HG02938 (cell line): Measurements from ENCODE around the gene CMTM4.
A peak's percentile ranks its signal among the peaks of the same experiment; 100 is the strongest.
"Not testable (repeated sequence)": the region's sequence is repeated elsewhere in the genome, so short reads cannot be mapped to it uniquely, and the experiment has no call there.

Experiments used
- ATAC-seq: cut with Tn5 transposase; IDR thresholded peaks from one replicate; pipeline ENCODE4 v1.9.1; 2021; ENCODE audit warnings: mild to moderate bottlenecking, moderate library complexity; ENCODE audit not compliant: unreplicated experiment

CMTM4 gene

DNA sequence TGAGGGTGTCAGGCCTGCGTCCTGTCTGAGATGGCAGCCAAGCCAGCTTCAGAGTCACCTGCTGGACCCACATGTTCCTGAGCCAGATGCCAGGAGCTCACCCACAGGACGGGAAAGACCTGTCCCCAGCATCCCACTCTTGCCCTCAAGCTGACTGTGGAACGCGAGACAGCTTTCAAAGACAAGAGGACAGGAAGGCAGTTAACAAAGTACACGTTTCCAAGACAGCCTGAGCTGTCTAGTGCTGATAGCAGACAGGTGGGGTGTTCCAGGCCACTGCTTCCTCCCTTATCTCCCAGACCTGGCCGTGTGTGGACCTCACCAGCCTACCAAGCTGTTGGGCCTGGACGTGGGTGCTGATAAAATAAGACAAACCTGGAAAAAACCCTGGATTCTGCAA, 78.8 kb downstream of the CMTM4 start:
- no peak for ATAC-seq

DNA sequence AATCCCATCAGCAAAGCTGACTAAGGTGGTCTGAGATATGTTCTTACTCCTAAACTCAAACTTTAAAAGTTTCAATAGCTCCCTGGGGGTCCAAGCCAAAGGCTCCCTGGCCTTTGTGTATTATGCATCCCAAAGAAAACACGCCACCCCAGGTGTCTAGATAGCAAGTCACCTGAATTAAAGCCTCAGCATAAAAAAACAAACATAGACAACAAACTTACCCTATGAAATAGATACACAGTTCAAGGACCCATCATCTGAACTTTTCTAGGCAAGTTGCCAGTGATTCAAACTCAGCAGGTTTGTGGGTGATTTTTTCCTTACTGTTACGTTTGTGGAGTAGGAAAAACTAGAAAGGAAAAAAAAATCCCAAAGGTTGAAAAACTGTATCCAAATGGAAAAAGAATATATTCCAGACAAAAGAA, 79.5 kb downstream of the CMTM4 start:
- no peak for ATAC-seq

DNA sequence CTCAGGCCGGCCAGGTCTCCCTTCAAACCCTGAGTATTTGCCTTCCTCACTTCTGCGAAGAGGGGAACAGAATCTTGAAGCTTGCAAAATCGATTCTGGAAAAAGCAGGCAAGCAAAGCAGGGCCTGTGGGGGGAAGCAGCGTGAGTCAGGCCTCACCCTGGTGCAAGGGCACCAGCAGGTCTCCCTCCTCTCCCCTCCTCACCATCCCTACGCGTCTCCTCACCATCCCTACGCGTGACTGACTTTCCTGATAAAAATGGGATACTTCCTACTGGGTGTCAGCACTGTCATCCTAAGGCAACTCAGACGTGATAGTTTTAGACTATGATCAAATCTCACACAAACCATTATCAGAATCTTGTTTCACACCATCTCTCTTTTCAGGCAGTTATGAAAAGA, 80.0 kb downstream of the CMTM4 start:
- no peak for ATAC-seq

DNA sequence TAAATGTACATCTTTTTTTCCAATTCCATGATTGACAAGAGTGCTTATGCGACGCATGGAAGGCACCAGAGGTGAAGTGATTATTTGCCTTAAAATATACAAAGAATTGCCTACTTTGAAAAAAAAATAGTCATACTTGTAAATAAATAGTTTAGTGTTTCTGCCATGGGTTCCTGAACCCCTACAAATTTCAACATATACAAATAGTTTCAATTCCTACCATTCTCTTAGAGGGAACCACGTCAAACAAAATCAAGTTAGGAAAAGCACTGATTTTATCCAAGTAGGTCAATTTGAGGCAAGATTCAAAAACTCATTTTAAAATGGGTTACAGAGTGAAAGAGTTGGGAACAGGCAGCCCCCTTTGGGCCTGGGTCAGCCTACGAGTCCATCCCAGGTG, 80.4 kb downstream of the CMTM4 start:
- ATAC-seq = no peak

DNA sequence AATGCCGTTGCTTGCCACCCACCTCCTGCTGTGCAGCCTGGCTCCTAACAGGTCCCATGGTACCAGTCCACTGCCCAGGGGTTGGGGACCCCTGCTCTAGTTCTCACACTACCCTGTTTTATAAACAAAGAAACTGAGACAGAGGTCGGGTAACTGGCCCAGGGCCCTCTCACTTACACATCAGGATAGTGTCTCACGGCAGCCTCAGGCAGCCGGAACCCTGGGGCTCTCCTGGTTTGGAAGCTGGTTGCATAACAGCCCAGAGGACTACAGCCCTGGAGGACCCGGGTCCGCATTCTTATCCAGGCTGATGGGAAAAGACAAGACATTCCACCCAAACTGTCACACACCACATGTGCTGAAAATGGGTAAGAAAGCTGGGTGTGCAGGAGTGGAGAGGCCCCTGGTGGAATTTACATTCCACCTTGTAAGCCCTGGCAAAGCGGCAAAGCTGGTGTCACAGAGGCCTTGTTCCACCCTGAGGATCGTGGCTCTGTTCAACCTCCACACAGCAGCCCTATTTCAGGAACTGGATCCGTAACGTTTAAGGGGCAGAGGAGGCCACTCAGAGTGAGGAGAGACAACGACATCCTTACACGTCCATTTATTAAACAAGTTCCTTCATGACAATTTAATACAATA, 82.3 kb downstream of the CMTM4 start:
- ATAC-seq = no peak

DNA sequence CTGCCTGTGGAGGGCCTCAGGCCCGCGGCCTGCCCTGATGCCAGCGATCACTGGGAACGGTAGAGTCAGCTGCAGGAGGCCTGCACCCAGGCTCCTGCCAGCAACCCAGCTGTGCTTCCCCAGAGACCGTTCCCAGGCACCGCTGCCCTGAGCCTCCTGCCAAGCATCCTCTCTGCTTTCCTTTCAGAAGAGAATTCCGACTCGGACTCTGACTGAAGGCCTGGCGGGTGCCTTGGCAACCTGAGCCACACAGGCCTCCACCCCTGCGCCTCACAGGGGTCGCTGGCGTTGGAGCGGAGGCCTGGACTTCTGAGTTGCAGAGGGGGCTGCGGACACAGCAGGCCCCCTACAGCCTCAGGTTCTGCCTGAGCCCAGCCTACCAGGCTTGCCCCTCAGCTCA, 84.1 kb downstream of the CMTM4 start:
- no peak for ATAC-seq

DNA sequence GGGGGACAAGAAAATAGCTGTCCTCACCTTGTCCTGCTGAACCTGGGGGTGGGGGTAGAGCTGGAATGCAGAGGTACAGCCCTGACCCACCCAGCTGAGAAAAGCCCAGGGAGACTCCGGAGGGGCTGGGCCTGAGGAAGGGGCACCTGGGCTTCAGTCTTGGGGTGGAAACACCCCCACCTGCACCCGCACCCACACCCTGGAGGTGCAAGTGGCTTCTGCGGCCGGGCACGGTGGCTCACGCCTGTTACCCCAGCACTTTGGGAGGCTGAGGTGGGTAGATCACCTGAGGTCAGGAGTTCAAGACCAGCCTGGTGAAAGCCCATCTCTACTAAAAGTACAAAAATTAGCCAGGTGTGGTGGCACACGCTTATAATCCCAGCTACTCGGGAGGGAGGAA, 84.6 kb downstream of the CMTM4 start:
- not testable (repeated sequence) for ATAC-seq

DNA sequence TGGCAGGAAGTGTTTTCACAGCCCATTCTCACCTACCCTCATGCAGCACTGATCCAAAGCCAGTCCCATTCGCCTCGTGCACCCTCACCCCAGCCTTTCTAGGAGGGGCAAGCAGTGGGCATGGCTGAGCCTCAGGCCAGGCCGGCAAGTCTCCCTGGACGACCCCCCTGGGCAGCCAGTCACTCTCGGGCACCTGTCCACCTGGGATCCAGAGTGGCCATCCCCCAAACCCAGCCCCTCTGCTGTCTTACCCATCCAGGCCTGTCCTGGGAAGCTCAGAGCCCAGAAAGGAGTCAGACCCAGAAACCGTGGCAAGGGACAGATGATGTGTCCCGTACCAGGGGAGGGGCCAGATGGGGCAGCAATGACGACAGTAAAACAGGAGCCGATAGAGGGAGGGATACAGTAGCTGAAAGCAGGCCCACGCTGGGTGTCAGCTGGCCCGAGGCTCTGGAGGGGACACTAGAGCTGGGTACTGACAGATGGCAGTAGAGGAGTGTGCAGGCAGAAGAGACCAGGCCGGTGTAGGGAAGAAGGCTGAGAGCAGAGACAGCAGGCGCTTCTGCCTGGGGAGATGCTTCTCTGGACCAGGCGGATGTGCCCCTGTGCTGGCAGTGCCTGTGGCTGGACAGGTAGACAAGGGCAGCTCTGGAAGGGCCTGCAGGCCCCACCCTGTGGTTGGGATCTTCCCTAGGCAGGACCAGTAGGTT, 86.3 kb downstream of the CMTM4 start:
- no peak for ATAC-seq

DNA sequence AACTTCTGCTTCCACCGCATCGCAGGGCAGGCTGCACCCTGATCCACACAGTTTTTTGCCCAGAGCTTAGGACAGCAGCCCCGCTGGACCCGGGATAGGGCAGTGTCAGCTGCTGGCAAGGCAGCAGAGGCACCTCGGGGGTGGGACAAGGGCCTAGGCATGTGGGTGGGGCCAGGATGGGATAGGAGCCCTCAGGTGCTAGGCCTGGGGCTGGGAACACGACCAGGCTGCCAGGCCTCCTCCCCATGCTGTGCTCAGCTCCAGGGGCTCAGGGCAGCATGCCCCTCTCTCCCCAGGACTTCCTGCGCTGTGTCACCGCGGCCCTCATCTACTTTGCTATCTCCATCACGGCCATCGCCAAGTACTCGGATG, 87.4 kb downstream of the CMTM4 start:
- ATAC-seq = no peak

DNA sequence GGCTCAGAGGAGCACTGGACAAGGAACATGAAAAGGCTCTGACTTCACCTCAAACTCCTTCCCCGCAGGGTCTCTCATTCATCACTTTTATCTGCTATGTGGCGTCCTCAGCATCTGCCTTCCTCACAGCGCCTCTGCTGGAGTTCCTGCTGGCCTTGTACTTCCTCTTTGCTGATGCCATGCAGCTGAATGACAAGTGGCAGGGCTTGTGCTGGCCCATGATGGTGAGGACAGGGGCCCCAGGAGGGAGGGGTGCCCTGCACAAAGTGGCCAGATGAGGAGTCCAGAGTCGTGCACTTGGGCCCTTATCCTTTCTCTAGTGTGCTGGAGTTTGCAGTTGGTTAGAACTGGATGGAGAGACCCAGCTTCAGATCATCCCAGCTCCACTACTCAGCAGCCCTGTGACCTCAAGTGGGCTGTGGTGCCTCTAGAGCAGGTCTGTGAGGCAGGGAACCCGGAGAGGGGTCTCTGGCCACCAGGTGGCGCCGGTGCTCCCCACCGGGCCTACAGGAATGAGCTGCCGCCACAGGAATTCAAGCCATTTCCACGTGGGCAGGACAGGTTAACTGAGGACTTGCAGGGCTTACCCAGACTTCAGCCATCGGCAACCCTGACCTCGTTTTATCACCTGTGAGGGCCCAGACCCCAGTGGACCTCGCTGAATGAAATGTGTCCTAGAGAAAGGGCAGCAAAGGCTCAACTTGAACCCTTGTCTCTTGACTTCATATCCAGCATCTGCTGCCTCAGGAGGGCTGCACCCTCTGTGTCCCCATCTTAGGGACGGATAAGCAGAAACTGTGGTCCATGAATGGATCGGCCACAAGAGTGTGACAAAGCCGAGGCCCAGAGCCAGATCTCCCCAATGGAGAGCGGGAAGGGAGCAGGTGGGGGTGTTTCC, 88.1 kb downstream of the CMTM4 start:
- no peak for ATAC-seq

DNA sequence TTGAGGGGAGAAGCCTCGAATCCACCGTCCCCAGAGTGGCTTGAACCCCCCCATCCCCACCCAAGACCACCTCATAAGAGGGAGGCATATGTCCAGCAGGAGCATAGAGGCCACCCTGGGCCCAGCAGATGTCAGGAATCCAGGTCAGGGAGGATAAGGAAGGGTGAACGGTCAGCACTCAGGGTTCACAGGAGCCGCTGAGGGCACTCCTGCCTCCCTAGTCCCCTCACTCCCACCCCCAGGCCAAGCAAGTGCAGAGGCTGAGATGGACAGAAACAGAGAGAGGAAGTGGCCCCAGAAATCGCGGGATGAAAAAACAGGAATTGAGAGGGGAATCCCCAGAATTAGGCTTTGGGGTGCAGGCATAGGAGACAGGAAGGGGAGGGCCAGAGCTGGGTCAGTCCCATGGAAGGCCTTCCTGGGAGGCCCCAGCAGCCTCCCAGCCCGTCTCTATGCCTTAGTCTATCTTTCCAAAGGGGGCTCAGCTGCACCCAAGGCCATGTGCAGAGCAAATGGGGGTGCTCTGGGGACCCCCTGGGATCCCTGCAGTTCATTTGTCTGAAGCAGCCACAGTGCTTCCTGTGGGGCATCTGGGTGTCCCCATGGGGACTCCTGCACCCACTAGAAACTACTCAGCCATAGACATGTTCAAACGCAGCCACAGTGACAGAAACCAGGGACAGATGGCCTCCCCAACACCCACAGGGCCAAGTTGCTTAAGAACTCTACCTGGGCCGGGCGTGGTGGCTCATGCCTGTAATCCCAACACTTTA, 90.4 kb downstream of the CMTM4 start:
- ATAC-seq = peak; percentile 32

DNA sequence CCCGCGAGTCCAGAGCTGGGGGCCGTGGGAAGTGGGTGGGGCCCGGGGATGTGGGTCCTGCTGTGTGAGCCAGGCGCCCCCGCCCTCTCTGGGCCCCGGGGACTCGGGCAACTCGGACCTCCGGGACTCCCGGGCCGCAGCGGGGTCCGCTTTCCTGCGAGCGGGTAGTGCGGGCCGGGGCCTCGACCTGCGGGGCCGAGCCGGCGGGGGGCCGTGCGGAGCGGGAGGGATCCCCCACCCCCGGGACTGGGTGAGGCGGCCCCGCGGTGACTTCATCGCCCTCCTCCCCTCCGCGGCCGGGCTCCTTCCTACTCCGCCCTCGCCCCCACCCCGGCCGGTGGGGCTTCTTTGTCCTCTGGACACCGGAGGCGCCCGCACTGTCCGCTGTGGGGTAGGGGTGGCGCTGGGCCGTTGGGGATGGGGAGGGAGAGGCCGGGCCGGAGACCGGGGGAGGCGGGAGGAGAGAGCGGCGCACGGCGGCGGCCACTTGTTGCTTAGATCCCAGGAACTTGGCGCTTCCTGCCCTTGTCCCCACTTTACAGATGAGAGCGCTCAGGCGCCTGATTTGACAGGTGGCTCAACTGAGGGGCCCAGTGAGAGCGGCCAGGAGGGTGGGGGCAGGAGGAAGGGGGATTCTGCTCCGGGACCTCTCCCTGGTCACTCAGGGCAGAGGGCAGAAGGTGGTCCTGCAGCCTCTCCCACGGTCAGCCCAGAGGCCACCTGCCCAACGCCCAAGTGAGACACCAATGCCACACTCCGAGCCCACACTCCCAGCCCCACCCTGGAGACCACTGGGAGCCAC, 91.2 kb downstream of the CMTM4 start:
- ATAC-seq = peak; percentile 12

DNA sequence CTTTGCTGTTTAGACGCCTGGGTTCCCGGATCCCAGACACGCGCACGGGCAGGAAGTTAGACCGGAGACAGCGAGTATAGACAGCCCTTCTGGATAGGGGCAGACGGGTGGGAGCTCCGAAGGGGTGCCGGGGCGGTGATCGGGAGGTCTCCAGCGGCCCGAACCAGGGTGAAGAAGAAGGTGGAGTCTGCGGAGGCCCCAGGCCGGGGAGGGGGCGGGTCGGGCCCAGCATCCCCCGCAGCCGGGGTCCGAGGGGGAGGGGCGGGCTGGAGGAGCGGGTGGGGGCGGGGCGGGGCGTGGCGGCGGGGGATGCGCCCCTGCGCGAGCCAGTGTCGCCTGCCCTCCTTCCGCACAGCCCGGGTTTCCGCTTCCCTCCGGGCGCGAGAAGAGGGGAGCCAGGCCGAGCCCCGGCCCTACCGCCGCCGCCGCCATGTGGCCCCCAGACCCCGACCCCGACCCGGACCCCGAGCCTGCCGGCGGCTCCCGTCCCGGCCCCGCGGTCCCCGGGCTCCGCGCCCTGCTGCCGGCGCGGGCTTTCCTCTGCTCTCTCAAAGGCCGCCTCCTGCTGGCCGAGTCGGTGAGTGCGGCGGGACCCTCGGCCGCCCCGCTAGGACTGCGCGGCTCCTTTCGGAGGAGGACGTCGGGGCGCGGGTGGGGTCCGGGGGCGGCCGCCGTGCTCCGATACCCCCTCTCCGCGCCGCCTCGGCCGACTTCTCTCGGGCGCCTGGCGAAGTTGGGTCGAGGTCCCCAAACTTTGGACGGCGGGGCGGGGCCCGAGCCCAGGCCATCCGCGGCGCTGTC, 92.0 kb downstream of the CMTM4 start, which contains the start of gene CMTM3:
CMTM3 (plus strand) TSS at position 329 of the 801 bp plus-strand sequence; CDS start at position 431, 102 bp downstream.
- ATAC-seq = peak; percentile 49

DNA sequence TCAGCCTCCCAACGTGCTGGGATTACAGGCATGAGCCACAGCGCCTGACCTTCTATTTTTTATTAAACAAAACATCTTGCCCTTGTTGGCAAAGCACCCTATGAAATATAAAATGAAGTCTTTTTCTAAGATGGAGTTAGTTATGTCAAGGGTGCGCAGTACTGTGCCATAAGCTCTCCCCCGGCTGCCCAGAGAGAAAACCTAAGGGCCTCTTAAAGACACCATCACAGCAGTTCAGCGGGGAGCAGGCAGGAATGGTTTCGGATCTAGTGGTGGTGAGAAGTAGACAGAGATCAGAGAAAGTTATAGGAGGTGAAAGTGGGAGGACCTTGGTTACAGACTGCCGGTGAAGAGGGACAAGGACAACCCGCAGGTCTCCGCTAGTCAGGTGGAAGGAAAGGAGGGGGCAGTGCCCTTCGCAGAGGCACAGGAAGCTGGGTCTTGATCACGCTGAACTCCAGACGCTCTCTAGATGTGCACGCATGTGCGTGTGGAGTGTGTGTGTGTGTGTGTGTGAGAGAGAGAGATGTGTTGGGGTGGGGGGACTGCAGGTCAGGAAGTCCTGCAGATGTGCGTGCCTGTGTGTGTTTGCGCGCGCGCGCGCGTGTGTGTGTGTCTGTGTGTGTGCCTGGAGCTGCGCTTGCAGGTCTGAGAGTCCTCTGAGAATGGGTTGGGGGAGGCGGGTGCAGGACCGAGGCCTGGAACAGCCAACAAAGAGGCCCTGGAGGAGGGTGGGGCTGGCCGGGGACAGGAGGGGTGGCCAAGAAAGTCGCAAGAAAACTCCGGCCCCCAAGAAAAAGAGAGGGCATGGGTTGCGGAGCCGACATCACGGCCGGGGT, 92.8 kb downstream of the CMTM4 start:
- ATAC-seq = peak; percentile 25

DNA sequence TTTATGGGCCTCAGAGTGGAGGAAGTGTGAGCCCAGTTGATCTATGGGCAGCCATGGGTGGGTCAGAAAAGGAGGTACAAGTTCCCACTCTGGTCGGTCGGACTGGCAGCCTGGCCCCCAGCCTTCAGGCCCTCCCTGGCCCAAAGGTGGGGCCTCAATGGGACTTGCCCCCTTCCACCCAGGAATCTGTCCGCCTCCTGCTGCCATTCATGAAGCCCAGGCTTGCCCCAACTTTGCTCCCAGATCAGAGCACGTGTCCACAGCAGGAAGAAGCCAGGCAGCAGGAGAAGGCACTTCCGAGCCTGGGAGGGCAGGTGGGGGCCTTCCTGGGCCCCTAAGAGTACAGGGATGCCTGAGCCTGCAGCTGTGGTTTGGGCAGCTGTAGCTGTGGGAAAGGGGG, 95.1 kb downstream of the CMTM4 start:
- ATAC-seq = no peak

DNA sequence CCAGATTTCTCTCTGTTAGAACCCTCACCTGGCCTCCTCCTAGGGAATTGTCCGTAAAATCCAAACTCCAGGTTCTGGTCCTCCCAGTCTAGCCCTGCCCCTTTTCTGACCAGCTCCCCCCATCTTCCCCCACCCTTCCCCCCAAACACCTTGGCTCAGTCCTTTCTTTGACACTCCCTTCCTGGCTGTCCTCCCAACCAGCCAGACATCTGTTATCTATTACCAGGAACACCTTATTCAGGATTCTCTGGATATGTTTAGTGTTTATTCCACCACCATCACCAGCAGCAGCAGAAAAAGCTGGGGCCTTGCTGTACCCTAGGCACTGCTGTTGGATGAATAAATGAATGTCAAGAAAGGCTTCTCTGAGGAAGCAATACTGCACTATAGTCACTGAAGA, 96.1 kb downstream of the CMTM4 start:
- ATAC-seq = no peak

DNA sequence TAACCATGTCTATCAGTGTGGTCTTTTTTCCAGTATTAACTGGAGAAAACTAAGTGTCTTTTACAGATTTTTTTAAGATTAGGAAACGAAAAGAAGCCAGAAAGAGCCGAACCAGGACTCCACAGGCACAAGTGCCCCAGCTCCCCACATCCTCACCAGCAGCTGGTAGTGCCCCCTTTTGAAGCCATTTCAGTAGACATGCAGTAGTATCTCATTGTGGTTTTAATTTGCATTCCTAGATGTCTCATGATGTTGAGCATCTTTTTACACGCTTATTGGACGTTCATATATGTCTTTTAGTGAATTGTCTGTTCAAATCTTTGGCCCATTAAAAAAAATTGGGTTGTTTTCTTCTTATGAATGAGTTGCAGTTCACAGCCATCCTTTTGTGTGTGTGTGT, 96.8 kb downstream of the CMTM4 start:
- no peak for ATAC-seq

DNA sequence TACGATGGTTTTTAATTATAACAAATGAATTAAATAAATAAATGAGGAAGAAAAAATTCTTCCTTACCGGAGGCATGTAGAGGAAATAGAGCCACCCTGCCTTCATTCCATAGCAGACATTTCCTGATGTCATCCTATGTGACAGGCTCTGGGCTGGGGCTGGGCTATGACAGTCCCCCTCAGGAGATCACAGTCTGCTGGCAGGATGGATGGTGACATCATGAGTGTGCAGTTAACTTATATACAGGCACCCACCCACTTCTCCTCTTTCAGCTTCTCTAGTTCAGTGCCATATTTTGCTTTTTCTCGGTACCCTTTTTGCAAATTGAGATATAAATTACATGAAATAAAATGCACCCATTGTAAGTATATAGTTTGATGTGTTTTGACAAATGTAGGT, 98.4 kb downstream of the CMTM4 start:
- ATAC-seq = no peak
